ENCODE data around the gene MORC2. TPM values are rescaled to one million over a fixed set of nuclear protein-coding genes. Genes with fewer than 3 reads are reported as not detected.

The MORC2 gene
- total RNA-seq, 1 experiment from 2014 or later: 12.0 TPM

Other genes starting within 250 kb of the MORC2 start
- gene TUG1, start 491 bp upstream of the MORC2 start, total RNA-seq (2014; rRNA removed): 35.1 and 44.1 TPM in 2 replicates
- gene SMTN, start 112.5 kb upstream of the MORC2 start, total RNA-seq (2014; rRNA removed): 145 and 167 TPM in 2 replicates
- 36.8 and 56.7 TPM in 2 replicates for gene SELENOM, start 138.8 kb upstream of the MORC2 start, total RNA-seq (2014; rRNA removed)
- gene INPP5J, start 154.2 kb upstream of the MORC2 start, total RNA-seq (2014; rRNA removed): 2.1 and 3.1 TPM in 2 replicates
- gene PLA2G3, start 171.7 kb upstream of the MORC2 start, total RNA-seq (2014; rRNA removed): not detected in 2 replicates
- gene RNF185, start 191.4 kb upstream of the MORC2 start, total RNA-seq (2014; rRNA removed): 15.3 and 15.8 TPM in 2 replicates
- gene LIMK2, start 243.5 kb upstream of the MORC2 start, total RNA-seq (2014; rRNA removed): 13.2 and 17.2 TPM in 2 replicates